GM23338 (cell line): ENCODE measurements around the gene RTF1. TPM values are rescaled to one million over a fixed set of nuclear protein-coding genes. Genes with fewer than 3 reads are reported as not detected.

Experiments
- ATAC-seq: fragments of 200-7000 bp; cut with Tn5 transposase; 3 replicates; pipeline ENCODE4 v1.9.1; 2020
- DNase-seq: peaks from one replicate; pipeline ENCODE4 v3.0.0-alpha.2; 2015; ENCODE audit warnings: low spot score
- H2AFZ ChIP-seq: fragments of 200-600 bp; sonication (generic); 2 replicates; pipeline ENCODE4 v1.8.0; 2016; ENCODE audit warnings: antibody characterized with exemption, mild to moderate bottlenecking, moderate library complexity
- H3F3A ChIP-seq: fragments of 200-600 bp; sonication (generic); replicated peaks from 2 replicates; pipeline ENCODE4 v1.8.0; 2017; ENCODE audit warnings: antibody characterized with exemption, mixed run types, low read depth
- H3K27ac ChIP-seq: fragments of 200-600 bp; sonication (generic); 2 replicates; pipeline ENCODE4 v1.6.1; 2016; ENCODE audit warnings: low read depth
- H3K27me3 ChIP-seq: fragments of 200-600 bp; sonication (generic); 2 replicates; pipeline ENCODE4 v1.8.0; 2016; ENCODE audit warnings: mild to moderate bottlenecking, mixed run types, moderate library complexity; ENCODE audit not compliant: insufficient read depth
- H3K36me3 ChIP-seq: fragments of 200-600 bp; sonication (generic); 2 replicates; pipeline ENCODE4 v1.8.0; 2016; ENCODE audit warnings: mild to moderate bottlenecking; ENCODE audit not compliant: insufficient read depth
- H3K4me1 ChIP-seq: fragments of 200-600 bp; sonication (generic); 2 replicates; pipeline ENCODE4 v1.8.0; 2016; ENCODE audit warnings: mild to moderate bottlenecking, moderate library complexity; ENCODE audit not compliant: insufficient read depth
- H3K4me2 ChIP-seq: fragments of 200-600 bp; sonication (generic); 2 replicates; pipeline ENCODE4 v1.7.1; 2017; ENCODE audit warnings: mixed run types
- H3K4me3 ChIP-seq: fragments of 200-600 bp; sonication (generic); 2 replicates; pipeline ENCODE4 v1.6.1; 2016; ENCODE audit warnings: mixed run types
- H3K79me2 ChIP-seq: fragments of 200-600 bp; sonication (generic); replicated peaks from 2 replicates; pipeline ENCODE4 v1.8.0; 2017; ENCODE audit warnings: mild to moderate bottlenecking; ENCODE audit not compliant: insufficient read depth
- H3K9me2 ChIP-seq: fragments of 200-600 bp; sonication (generic); 2 replicates; pipeline ENCODE4 v1.8.0; 2017; ENCODE audit not compliant: insufficient read depth
- H4K20me1 ChIP-seq: fragments of 200-600 bp; sonication (generic); replicated peaks from 2 replicates; pipeline ENCODE4 v1.8.0; 2017; ENCODE audit warnings: mild to moderate bottlenecking; ENCODE audit not compliant: insufficient read depth
- H3K27ac Mint-ChIP-seq: 2 replicates; pipeline ENCODE4 v1.8.0; 2020; ENCODE audit warnings: inconsistent platforms, mild to moderate bottlenecking, moderate library complexity, mixed read lengths
- H3K27me3 Mint-ChIP-seq: 3 replicates; pipeline ENCODE4 v1.8.0; 2022; ENCODE audit warnings: low read depth, mild to moderate bottlenecking, moderate library complexity, mixed read lengths, inconsistent platforms; ENCODE audit not compliant: insufficient read depth, poor library complexity
- H3K36me3 Mint-ChIP-seq: 3 replicates; pipeline ENCODE4 v1.8.0; 2021; ENCODE audit warnings: low read depth, mild to moderate bottlenecking, inconsistent platforms, moderate library complexity, mixed read lengths
- H3K4me1 Mint-ChIP-seq: 3 replicates; pipeline ENCODE4 v1.8.0; 2020; ENCODE audit warnings: mild to moderate bottlenecking, inconsistent platforms, mixed read lengths
- H3K4me3 Mint-ChIP-seq: 3 replicates; pipeline ENCODE4 v1.8.0; 2021; ENCODE audit warnings: moderate library complexity, mild to moderate bottlenecking, inconsistent platforms, mixed read lengths
- H3K9me3 Mint-ChIP-seq: 3 replicates; pipeline ENCODE4 v1.8.0; 2020; ENCODE audit warnings: moderate library complexity, mild to moderate bottlenecking, inconsistent platforms, mixed read lengths
- CTCF ChIP-seq, 2 experiments: fragments of 200-600 bp in 1 of 2; sonication (generic) in 1 of 2; conservative IDR thresholded peaks; 2 replicates each; pipeline versions ENCODE4 v1.5.1 to v1.6.1; 2016 to 2017; ENCODE audit warnings: antibody characterized with exemption in 2 of 2, low read depth in 2 of 2, mild to moderate bottlenecking in 2 of 2, moderate library complexity in 1 of 2
- ETS1 ChIP-seq: IDR thresholded peaks from 2 replicates; pipeline ENCODE4 v1.6.1; 2016; ENCODE audit warnings: antibody characterized with exemption
- EZH2 ChIP-seq: fragments of 200-600 bp; sonication (generic); IDR thresholded peaks from one replicate; pipeline ENCODE4 v1.8.0; 2017; ENCODE audit warnings: antibody characterized with exemption, mild to moderate bottlenecking, low read depth; ENCODE audit not compliant: unreplicated experiment
- EZH2phosphoT487 ChIP-seq: fragments of 200-600 bp; sonication (generic); IDR thresholded peaks from one replicate; pipeline ENCODE4 v1.8.1; 2018; ENCODE audit warnings: antibody characterized with exemption; ENCODE audit not compliant: unreplicated experiment
- JUNB ChIP-seq: IDR thresholded peaks from one replicate; pipeline ENCODE4 v1.6.1; 2016; ENCODE audit warnings: antibody characterized with exemption; ENCODE audit not compliant: unreplicated experiment
- NANOG ChIP-seq: IDR thresholded peaks from 2 replicates; pipeline ENCODE4 v1.6.1; 2016; ENCODE audit warnings: antibody characterized with exemption, borderline replicate concordance
- REST ChIP-seq: IDR thresholded peaks from one replicate; pipeline ENCODE4 v1.6.1; 2018; ENCODE audit warnings: antibody characterized with exemption; ENCODE audit not compliant: unreplicated experiment
- STAT1 ChIP-seq: IDR thresholded peaks from one replicate; pipeline ENCODE4 v1.6.1; 2016; ENCODE audit warnings: antibody characterized with exemption; ENCODE audit not compliant: unreplicated experiment
- ZNF331 ChIP-seq: fragments of 250-450 bp; sonication (Bioruptor Pico); IDR thresholded peaks from 2 replicates; pipeline ENCODE4 v1.5.0; 2020; ENCODE audit warnings: low read depth, mild to moderate bottlenecking, moderate library complexity
- ZNF462 ChIP-seq: fragments of 250-450 bp; sonication (Bioruptor Pico); IDR thresholded peaks from 2 replicates; pipeline ENCODE4 v1.5.0; 2020; ENCODE audit warnings: mild to moderate bottlenecking, moderate library complexity
- polyA plus RNA-seq: library from polyadenylated mRNA; unstranded; fragments of >200 nt; fragmentation: Nextera tagmentation; extraction: Ambion mirVana; gene quantifications from 2 replicates; pipeline ENCODE4 v1.2.1, GENCODE V29; 2016
- total RNA-seq: library from RNA; depleted of rRNA; stranded (reverse); fragments of >200 nt; shearing (Covaris generic); gene quantifications from 2 replicates; pipeline ENCODE4 v1.2.3, GENCODE V29; 2014

The RTF1 gene
- total and polyA plus RNA-seq, 2 experiments from 2014 or later: 38.1 to 298 TPM

GRCh38 chr15:41411441-41411840 is 5.5 kb upstream of the RTF1 start:
- Histone ChIP-seq H3F3A (no peaks in the 10 kb centered on the region), H3K27ac (no peak overlapping the region), H3K9me2 (no peaks in the 10 kb centered on the region), H4K20me1 (no peaks in the 10 kb centered on the region), H3K27me3 (no peaks in the 10 kb centered on the region), H3K4me1 (peaks cover 5% of the 10 kb centered on the region), H3K79me2 (peaks cover 11% of the 10 kb centered on the region), H3K4me2 (no peak overlapping the region), H2AFZ (no peak overlapping the region), H3K4me3 (no peak overlapping the region), H3K36me3 (no peaks in the 10 kb centered on the region)
- no peak overlapping the region for H3K4me3 Mint-ChIP-seq
- ATAC-seq (no peak), DNase-seq (no peak)
- H3K27me3 Mint-ChIP-seq: no peaks in the 10 kb centered on the region
- no peaks in the 10 kb centered on the region for H3K36me3 Mint-ChIP-seq
- TF ChIP-seq JUNB (no peak), ZNF462 (no peak), EZH2 (no peak), STAT1 (no peak), REST (no peak), NANOG (no peak), ETS1 (no peak), EZH2phosphoT487 (no peak), ZNF331 (CRISPR knock-in tag) (no peak), CTCF (conservative IDR thresholded peaks at IDR 0.05; ENCODE audit: low read depth in 2 of 2) (no peak)
- H3K27ac Mint-ChIP-seq: no peak overlapping the region
- H3K9me3 Mint-ChIP-seq: no peaks in the 10 kb centered on the region
- H3K4me1 Mint-ChIP-seq: peaks cover 6% of the 10 kb centered on the region; the same call in 2 of the 3 replicates
